Measurements from ENCODE around the gene TSC2. TPM values are rescaled to one million over a fixed set of nuclear protein-coding genes. Genes with fewer than 3 reads are reported as not detected.
"Not testable (repeated sequence)": the region's sequence is repeated elsewhere in the genome, so short reads cannot be mapped to it uniquely, and the experiment has no call there.

Gene TSC2
- total RNA-seq, 1 experiment from 2014 or later, result 59.3 TPM

- H3K36me3 ChIP-seq (ENCODE audit: low read depth, low read length); H3K4me2 ChIP-seq (ENCODE audit: low read length); intact Hi-C loops (cut with micrococcal nuclease); H3K27me3 ChIP-seq (ENCODE audit: low read length); DNase-seq; H3K27ac ChIP-seq (ENCODE audit: low read length); CTCF ChIA-PET; POLR2A ChIA-PET (ENCODE audit: unreplicated experiment); H3K79me2 ChIP-seq (ENCODE audit: low read length); H2AFZ ChIP-seq (ENCODE audit: low read length); BruUV-seq (replicated peaks); H3K9me2 ChIP-seq (replicated peaks; ENCODE audit: low read length); H3K4me3 ChIP-seq (ENCODE audit: low read length); ATAC-seq; H3F3A ChIP-seq (ENCODE audit: low read length, unreplicated experiment); H3K9me3 ChIP-seq (ENCODE audit: low read length); H3K4me1 ChIP-seq (ENCODE audit: insufficient read depth, low read length); H4K20me1 ChIP-seq (ENCODE audit: low read length); H3K9ac ChIP-seq (ENCODE audit: low read length): not testable (repeated sequence)
Observed at GRCh38 chr16:2107791-2108125, 60.0 kb downstream of the TSC2 start.

GRCh38 chr16:2108446-2109270, 60.9 kb downstream of the TSC2 start:
- H3K27ac ChIP-seq (ENCODE audit: low read length); H3K4me3 ChIP-seq (ENCODE audit: low read length); H3K4me1 ChIP-seq (ENCODE audit: insufficient read depth, low read length); H3K27me3 ChIP-seq (ENCODE audit: low read length); intact Hi-C loops (cut with micrococcal nuclease); H3F3A ChIP-seq (ENCODE audit: low read length, unreplicated experiment); H2AFZ ChIP-seq (ENCODE audit: low read length); H4K20me1 ChIP-seq (ENCODE audit: low read length); CTCF ChIA-PET; H3K36me3 ChIP-seq (ENCODE audit: low read depth, low read length); ATAC-seq; H3K9ac ChIP-seq (ENCODE audit: low read length); H3K79me2 ChIP-seq (ENCODE audit: low read length); H3K9me3 ChIP-seq (ENCODE audit: low read length); POLR2A ChIA-PET (ENCODE audit: unreplicated experiment); DNase-seq; H3K4me2 ChIP-seq (ENCODE audit: low read length); H3K9me2 ChIP-seq (replicated peaks; ENCODE audit: low read length); BruUV-seq (replicated peaks): not testable (repeated sequence)

GRCh38 chr16:2109271-2109580, 61.4 kb downstream of the TSC2 start:
- H3K79me2 ChIP-seq (ENCODE audit: low read length); H4K20me1 ChIP-seq (ENCODE audit: low read length); H3K4me3 ChIP-seq (ENCODE audit: low read length); H3K4me2 ChIP-seq (ENCODE audit: low read length); BruUV-seq (replicated peaks); POLR2A ChIA-PET (ENCODE audit: unreplicated experiment); intact Hi-C loops (cut with micrococcal nuclease); CTCF ChIA-PET; H3K36me3 ChIP-seq (ENCODE audit: low read depth, low read length); H3K4me1 ChIP-seq (ENCODE audit: insufficient read depth, low read length); H3K9me3 ChIP-seq (ENCODE audit: low read length); H2AFZ ChIP-seq (ENCODE audit: low read length); ATAC-seq; H3K9me2 ChIP-seq (replicated peaks; ENCODE audit: low read length); DNase-seq; H3F3A ChIP-seq (ENCODE audit: low read length, unreplicated experiment); H3K9ac ChIP-seq (ENCODE audit: low read length); H3K27ac ChIP-seq (ENCODE audit: low read length); H3K27me3 ChIP-seq (ENCODE audit: low read length): not testable (repeated sequence)

DNA sequence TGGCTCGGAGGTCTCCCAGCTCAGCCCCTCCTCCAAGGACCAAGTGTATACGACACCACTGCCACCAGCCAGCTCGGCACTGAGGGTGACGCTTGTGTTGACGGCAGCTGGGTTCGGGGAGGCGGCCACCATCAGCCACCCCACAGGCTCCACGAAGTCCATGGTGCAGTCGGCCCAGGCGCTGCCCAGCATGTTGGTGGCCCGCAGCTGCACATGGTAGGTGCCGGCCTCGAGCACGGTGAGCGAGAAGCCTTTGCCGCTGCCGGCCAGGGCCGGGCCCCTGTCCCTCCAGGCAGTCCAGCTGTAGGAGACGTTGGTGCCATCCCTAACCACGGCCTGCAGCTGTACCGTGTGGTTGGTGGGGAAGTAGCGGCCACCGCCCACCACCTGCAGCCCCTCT, 62.1 kb downstream of the TSC2 start:
- H4K20me1 ChIP-seq (ENCODE audit: low read length); H3K27me3 ChIP-seq (ENCODE audit: low read length); H3K9ac ChIP-seq (ENCODE audit: low read length); H3K79me2 ChIP-seq (ENCODE audit: low read length); H3F3A ChIP-seq (ENCODE audit: low read length, unreplicated experiment); CTCF ChIA-PET; ATAC-seq; H3K27ac ChIP-seq (ENCODE audit: low read length); H2AFZ ChIP-seq (ENCODE audit: low read length); H3K36me3 ChIP-seq (ENCODE audit: low read depth, low read length); intact Hi-C loops (cut with micrococcal nuclease); H3K4me1 ChIP-seq (ENCODE audit: insufficient read depth, low read length); H3K4me2 ChIP-seq (ENCODE audit: low read length); H3K9me2 ChIP-seq (replicated peaks; ENCODE audit: low read length); H3K4me3 ChIP-seq (ENCODE audit: low read length); POLR2A ChIA-PET (ENCODE audit: unreplicated experiment); DNase-seq; H3K9me3 ChIP-seq (ENCODE audit: low read length): not testable (repeated sequence)
- TSS peak; percentile 20 for BruUV-seq (replicated peaks)

GRCh38 chr16:2110332-2111008, 62.7 kb downstream of the TSC2 start:
- H3K9me3 ChIP-seq (ENCODE audit: low read length); H3K4me1 ChIP-seq (ENCODE audit: insufficient read depth, low read length); H4K20me1 ChIP-seq (ENCODE audit: low read length); H3K79me2 ChIP-seq (ENCODE audit: low read length); H3K36me3 ChIP-seq (ENCODE audit: low read depth, low read length); H3K27me3 ChIP-seq (ENCODE audit: low read length); intact Hi-C loops (cut with micrococcal nuclease); ATAC-seq; CTCF ChIA-PET; H2AFZ ChIP-seq (ENCODE audit: low read length); H3K9ac ChIP-seq (ENCODE audit: low read length); DNase-seq; BruUV-seq (replicated peaks); POLR2A ChIA-PET (ENCODE audit: unreplicated experiment); H3F3A ChIP-seq (ENCODE audit: low read length, unreplicated experiment); H3K9me2 ChIP-seq (replicated peaks; ENCODE audit: low read length); H3K4me2 ChIP-seq (ENCODE audit: low read length); H3K27ac ChIP-seq (ENCODE audit: low read length); H3K4me3 ChIP-seq (ENCODE audit: low read length): not testable (repeated sequence)

GRCh38 chr16:2111009-2111353, 63.2 kb downstream of the TSC2 start:
- H3K79me2 ChIP-seq (ENCODE audit: low read length); H2AFZ ChIP-seq (ENCODE audit: low read length); H3K4me1 ChIP-seq (ENCODE audit: insufficient read depth, low read length); H3K4me2 ChIP-seq (ENCODE audit: low read length); H3K27ac ChIP-seq (ENCODE audit: low read length); BruUV-seq (replicated peaks); POLR2A ChIA-PET (ENCODE audit: unreplicated experiment); H3K36me3 ChIP-seq (ENCODE audit: low read depth, low read length); H3K9me3 ChIP-seq (ENCODE audit: low read length); DNase-seq; intact Hi-C loops (cut with micrococcal nuclease); H3K27me3 ChIP-seq (ENCODE audit: low read length); ATAC-seq; H3K9ac ChIP-seq (ENCODE audit: low read length); CTCF ChIA-PET; H4K20me1 ChIP-seq (ENCODE audit: low read length); H3K4me3 ChIP-seq (ENCODE audit: low read length); H3F3A ChIP-seq (ENCODE audit: low read length, unreplicated experiment); H3K9me2 ChIP-seq (replicated peaks; ENCODE audit: low read length): not testable (repeated sequence)

Measured in PC-3 (cell line).